SK-N-SH (cell line): ENCODE measurements around the gene CLEC2A. TPM values are rescaled to one million over a fixed set of nuclear protein-coding genes. Genes with fewer than 3 reads are reported as not detected.

Experiments used
- CTCF ChIA-PET: fragments of 300-600, 350-600 bp; formaldehyde crosslinking; extraction: SDS; loops from one replicate; lab custom pipeline; 2021; lab: Yijun Ruan, JAX
- POLR2A ChIA-PET: fragments of 350-600 bp; sonication (Branson Sonifier 250); formaldehyde crosslinking; extraction: SDS; loops from one replicate; lab custom pipeline; 2020; ENCODE audit warnings: antibody characterized with exemption, inconsistent platforms; lab: Yijun Ruan, JAX
- DNase-seq: peaks from one replicate; pipeline ENCODE4 v3.0.0; 2012
- H2AFZ ChIP-seq: fragments of 200-600 bp; sonication (generic); 2 replicates; pipeline ENCODE4 v1.8.1; 2016; ENCODE audit warnings: antibody characterized with exemption, mild to moderate bottlenecking, low read depth
- H3F3A ChIP-seq: fragments of 200-600 bp; sonication (generic); replicated peaks from 2 replicates; pipeline ENCODE3; 2016; ENCODE audit warnings: antibody characterized with exemption, mild to moderate bottlenecking; ENCODE audit not compliant: insufficient read depth
- H3K27ac ChIP-seq, 2 experiments: fragments of 200-500 bp in 1 of 2; fragments of 200-600 bp in 1 of 2; sonication (Bioruptor generic) in 1 of 2; sonication (generic), shearing (Covaris generic) in 1 of 2; 2 replicates each; pipeline versions ENCODE4 v1.5.1 to v1.6.1; 2014 to 2016; ENCODE audit warnings: low read depth in 2 of 2, inconsistent platforms in 1 of 2, low read length in 1 of 2, mild to moderate bottlenecking in 1 of 2, mixed read lengths in 1 of 2
- H3K27me3 ChIP-seq: fragments of 200-600 bp; sonication (generic), shearing (Covaris generic); 2 replicates; pipeline ENCODE4 v1.6.1; 2016; ENCODE audit warnings: mixed run types; ENCODE audit not compliant: insufficient read depth
- H3K36me3 ChIP-seq, 2 experiments: fragments of 200-500 bp in 1 of 2; fragments of 200-600 bp in 1 of 2; sonication (Bioruptor generic) in 1 of 2; sonication (generic) in 1 of 2; replicated peaks in 1 of 2; 2 replicates each; pipeline versions ENCODE3 to v1.5.1; 2014 to 2016; ENCODE audit warnings: low read length in 1 of 2, mild to moderate bottlenecking in 1 of 2; ENCODE audit not compliant: insufficient read depth in 2 of 2, control insufficient read depth in 1 of 2
- H3K4me1 ChIP-seq, 2 experiments: fragments of 200-500 bp in 1 of 2; fragments of 200-600 bp in 1 of 2; sonication (Bioruptor generic) in 1 of 2; sonication (generic), shearing (Covaris generic) in 1 of 2; 2 replicates each; pipeline versions ENCODE4 v1.5.1 to v1.6.1; 2014 to 2016; ENCODE audit warnings: low read depth in 1 of 2, low read length in 1 of 2, mixed run types in 1 of 2; ENCODE audit not compliant: insufficient read depth in 2 of 2, control insufficient read depth in 1 of 2
- H3K4me2 ChIP-seq: fragments of 200-600 bp; sonication (generic), shearing (Covaris generic); 2 replicates; pipeline ENCODE4 v1.6.1; 2017; ENCODE audit warnings: mixed run types
- H3K4me3 ChIP-seq, 2 experiments: fragments of 200-500 bp in 1 of 2; fragments of 200-600 bp in 1 of 2; sonication (Bioruptor generic) in 1 of 2; sonication (generic), shearing (Covaris generic) in 1 of 2; 2 replicates each; pipeline versions ENCODE4 v1.5.1 to v1.8.1; 2014 to 2016; ENCODE audit warnings: low read depth in 2 of 2, inconsistent platforms in 1 of 2, low read length in 1 of 2, mild to moderate bottlenecking in 1 of 2, mixed read lengths in 1 of 2, moderate library complexity in 1 of 2
- H3K79me2 ChIP-seq: fragments of 200-600 bp; sonication (generic); 2 replicates; pipeline ENCODE4 v1.8.1; 2017; ENCODE audit warnings: mild to moderate bottlenecking; ENCODE audit not compliant: insufficient read depth
- H3K9ac ChIP-seq: fragments of 200-600 bp; sonication (generic); 2 replicates; pipeline ENCODE4 v1.6.1; 2017; ENCODE audit warnings: mixed run types
- H3K9me2 ChIP-seq: fragments of 200-600 bp; sonication (generic); 2 replicates; pipeline ENCODE4 v1.6.1; 2017; ENCODE audit warnings: mixed run types
- H3K9me3 ChIP-seq: fragments of 200-600 bp; sonication (generic); 2 replicates; pipeline ENCODE4 v1.6.1; 2017; ENCODE audit warnings: mixed run types, mild to moderate bottlenecking, moderate library complexity
- H4K20me1 ChIP-seq: fragments of 200-600 bp; sonication (generic); 2 replicates; pipeline ENCODE4 v1.6.1; 2017; ENCODE audit warnings: mild to moderate bottlenecking, mixed run types; ENCODE audit not compliant: insufficient read depth
- ELF1 ChIP-seq: IDR thresholded peaks from 2 replicates; pipeline ENCODE4 v1.4.0; 2012
- EP300 ChIP-seq, 2 experiments: IDR thresholded peaks; 2 replicates each; pipeline versions ENCODE4 v1.4.0 to v1.6.1; 2012; ENCODE audit warnings: borderline replicate concordance in 1 of 2, low read depth in 1 of 2, low read length in 1 of 2
- JUND ChIP-seq: IDR thresholded peaks from 2 replicates; pipeline ENCODE4 v1.4.0; 2012
- MAX ChIP-seq: IDR thresholded peaks from 2 replicates; pipeline ENCODE4 v1.4.0; 2012; ENCODE audit warnings: low read depth
- MXI1 ChIP-seq: IDR thresholded peaks from 2 replicates; pipeline ENCODE4 v1.6.1; 2012; ENCODE audit warnings: mild to moderate bottlenecking, low read depth, low read length, improper control_type of control experiment
- RAD21 ChIP-seq: IDR thresholded peaks from 2 replicates; pipeline ENCODE4 v1.6.1; 2012; ENCODE audit warnings: mild to moderate bottlenecking, low read length
- RCOR1 ChIP-seq: fragments of 150-350 bp; IDR thresholded peaks from 2 replicates; pipeline ENCODE4 v1.6.1; 2017; ENCODE audit warnings: antibody characterized with exemption, low read length
- REST ChIP-seq: IDR thresholded peaks from 2 replicates; pipeline ENCODE4 v1.6.1; 2012; ENCODE audit warnings: mild to moderate bottlenecking, low read depth, low read length, moderate library complexity
- TEAD4 ChIP-seq: IDR thresholded peaks from 2 replicates; pipeline ENCODE4 v1.4.0; 2012; ENCODE audit warnings: mild to moderate bottlenecking, borderline replicate concordance; ENCODE audit not compliant: insufficient read depth
- USF2 ChIP-seq: fragments of 150-350 bp; IDR thresholded peaks from 2 replicates; pipeline ENCODE4 v1.6.1; 2017; ENCODE audit warnings: antibody characterized with exemption, low read length, low read depth, borderline replicate concordance
- WGBS: methylation state at CpG from one replicate; pipeline ENCODE4 v1.1.6; 2017; ENCODE audit warnings: low lambda C conversion rate; 5-methylcytosine and 5-hydroxymethylcytosine counted together
- polyA plus RNA-seq, 3 experiments: library from polyadenylated mRNA; depleted of rRNA; stranded (reverse); fragments of >200 nt; gene quantifications; 2 replicates each; pipeline ENCODE4 v1.2.3, GENCODE V29; 2012

Gene CLEC2A
- polyA plus RNA-seq (2012; rRNA removed) = not detected in 2 replicates
- polyA plus RNA-seq (2012; cell fraction: cytosol; rRNA removed) = not detected in 2 replicates
- not detected in 2 replicates for polyA plus RNA-seq (2012; cell fraction: nucleus; rRNA removed)

- Histone ChIP-seq H3K9me2 (no peaks in the 10 kb centered on the region), H2AFZ (no peak within 1 kb of the TSS), H3K4me3 (no peak within 1 kb of the TSS), H4K20me1 (no peaks in the 10 kb centered on the region), H3K4me1 (no peaks in the 10 kb centered on the region), H3K27ac (no peak within 1 kb of the TSS), H3F3A (no peaks in the 10 kb centered on the region), H3K79me2 (no peaks in the 10 kb centered on the region), H3K9ac (no peak within 1 kb of the TSS), H3K27me3 (peaks cover 30% of the 10 kb centered on the region; the same call in 1 of the 2 replicates), H3K9me3 (no peaks in the 10 kb centered on the region), H3K36me3 (no peaks in the 10 kb centered on the region), H3K4me2 (no peak within 1 kb of the TSS)
- TF ChIP-seq REST (no peak), TEAD4 (no peak), JUND (no peak), RCOR1 (no peak), MAX (no peak), USF2 (no peak), EP300 (IDR thresholded peaks at IDR 0.05; ENCODE audit: borderline replicate concordance in 1 of 2, low read depth in 1 of 2, low read length in 1 of 2) (no peak), MXI1 (no peak), ELF1 (no peak)
- 10% methylated on average over 6 of the region's 6 CpGs for WGBS
- CTCF ChIA-PET = no interaction called here
- DNase-seq = no peak
- POLR2A ChIA-PET = no interaction called here
Measured at GRCh38 chr12:9932270-9932669, at the start of gene CLEC2A. Gene CLEC2A, minus strand, starts transcription at chr12:9932370. Its CDS starts 41 bp downstream, at chr12:9932329.

GRCh38 chr12:9980126-9980525 is 48.0 kb upstream of the CLEC2A start:
- WGBS = 0% methylated on average over 3 of the region's 3 CpGs
- no peaks in the 10 kb centered on the region for H3K27me3 ChIP-seq
- H2AFZ ChIP-seq = no peak overlapping the region
- H3K9me3 ChIP-seq = no peaks in the 10 kb centered on the region
- no peaks in the 10 kb centered on the region for H4K20me1 ChIP-seq
- H3K27ac ChIP-seq = no peak overlapping the region
- H3K4me2 ChIP-seq = no peak overlapping the region
- ChIA-PET POLR2A (no interaction called here), CTCF (no interaction called here)
- no peaks in the 10 kb centered on the region for H3F3A ChIP-seq
- no peaks in the 10 kb centered on the region for H3K4me1 ChIP-seq
- TF ChIP-seq USF2 (no peak), RAD21 (no peak)
- H3K9ac ChIP-seq = no peak overlapping the region
- H3K36me3 ChIP-seq = no peaks in the 10 kb centered on the region
- H3K4me3 ChIP-seq = no peak overlapping the region
- H3K79me2 ChIP-seq = no peaks in the 10 kb centered on the region
- DNase-seq = no peak
- no peaks in the 10 kb centered on the region for H3K9me2 ChIP-seq
